Measurements from ENCODE around the gene DYRK1B. TPM values are rescaled to one million over a fixed set of nuclear protein-coding genes. Genes with fewer than 3 reads are reported as not detected.
A peak's percentile ranks its signal among the peaks of the same experiment; 100 is the strongest.

The DYRK1B gene
- total RNA-seq, 1 donor from 2014 or later = 34.7 TPM

DNA sequence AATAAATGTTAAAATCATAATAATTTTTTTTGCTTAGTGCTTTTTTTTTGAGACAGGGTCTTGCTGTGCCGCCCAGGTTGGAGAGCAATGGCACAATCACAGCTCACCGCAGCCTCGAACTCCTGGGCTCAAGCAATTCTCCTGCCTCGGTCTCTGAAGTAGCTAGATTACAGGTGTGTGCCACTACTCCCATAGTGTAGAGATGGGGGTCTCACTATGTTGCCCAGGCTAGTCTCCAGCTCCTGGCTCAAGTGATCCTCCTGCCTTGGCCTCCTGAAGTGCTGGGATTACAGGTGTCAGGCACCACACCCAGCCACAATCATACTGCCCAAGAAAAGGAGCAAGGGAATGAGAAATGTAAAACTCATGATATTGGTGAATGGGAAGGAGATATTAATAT is 7.1 kb upstream of the DYRK1B start:
- DNase-seq (ENCODE audit: low spot score in 2 of 2) = no peak
- Histone ChIP-seq H3K9me3 (no peaks in the 10 kb centered on the region), H3K36me3 (peaks cover 35 to 42% of the 10 kb centered on the region in 2 donors), H3K4me1 (peaks cover 9 to 23% of the 10 kb centered on the region in 2 donors), H3K27ac (peak overlapping the region; percentile 57 to 78), H3K27me3 (no peaks in the 10 kb centered on the region), H3K4me3 (no peak overlapping the region)
- intact Hi-C loops (cut with DNase I) = loop anchor here (5.0 to 10.0 kb wide), 4 partner anchors 289 to 1424 kb away; partner anchors contain the start of genes AKT2, CCNP and HNRNPUL1
- TF ChIP-seq, protein P1, sequence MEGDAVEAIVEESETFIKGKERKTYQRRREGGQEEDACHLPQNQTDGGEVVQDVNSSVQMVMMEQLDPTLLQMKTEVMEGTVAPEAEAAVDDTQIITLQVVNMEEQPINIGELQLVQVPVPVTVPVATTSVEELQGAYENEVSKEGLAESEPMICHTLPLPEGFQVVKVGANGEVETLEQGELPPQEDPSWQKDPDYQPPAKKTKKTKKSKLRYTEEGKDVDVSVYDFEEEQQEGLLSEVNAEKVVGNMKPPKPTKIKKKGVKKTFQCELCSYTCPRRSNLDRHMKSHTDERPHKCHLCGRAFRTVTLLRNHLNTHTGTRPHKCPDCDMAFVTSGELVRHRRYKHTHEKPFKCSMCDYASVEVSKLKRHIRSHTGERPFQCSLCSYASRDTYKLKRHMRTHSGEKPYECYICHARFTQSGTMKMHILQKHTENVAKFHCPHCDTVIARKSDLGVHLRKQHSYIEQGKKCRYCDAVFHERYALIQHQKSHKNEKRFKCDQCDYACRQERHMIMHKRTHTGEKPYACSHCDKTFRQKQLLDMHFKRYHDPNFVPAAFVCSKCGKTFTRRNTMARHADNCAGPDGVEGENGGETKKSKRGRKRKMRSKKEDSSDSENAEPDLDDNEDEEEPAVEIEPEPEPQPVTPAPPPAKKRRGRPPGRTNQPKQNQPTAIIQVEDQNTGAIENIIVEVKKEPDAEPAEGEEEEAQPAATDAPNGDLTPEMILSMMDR (IDR thresholded peaks at IDR 0.05) = no peak

DNA sequence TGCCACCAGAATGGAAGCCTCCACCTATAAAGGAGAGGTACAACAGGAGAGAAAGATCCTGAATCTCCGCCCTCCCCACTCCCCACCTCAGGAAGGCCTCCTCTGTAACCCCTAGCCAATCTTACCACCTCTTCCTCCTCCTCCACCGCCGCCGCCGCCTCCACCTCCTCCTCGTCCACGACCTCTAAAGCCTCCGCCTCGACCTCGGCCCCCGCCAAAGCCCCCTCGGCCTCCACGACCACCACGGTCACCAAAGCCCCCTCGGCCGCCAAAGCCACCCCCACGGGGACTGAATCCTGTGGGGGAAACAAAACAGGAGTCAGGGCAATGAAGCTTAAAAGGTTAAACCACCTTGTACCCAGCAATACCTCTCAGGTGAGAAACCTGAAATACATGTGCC is 6.5 kb upstream of the DYRK1B start:
- H3K27ac ChIP-seq = no peak overlapping the region
- DNase-seq (ENCODE audit: low spot score in 2 of 2) = no peak
- intact Hi-C loops (cut with DNase I) = loop anchor here (5.0 to 10.0 kb wide), 4 partner anchors 288 to 1424 kb away; partner anchors contain the start of genes AKT2, CCNP and HNRNPUL1
- H3K36me3 ChIP-seq = peaks cover 35 to 47% of the 10 kb centered on the region in 2 donors
- H3K4me1 ChIP-seq = peaks cover 8 to 23% of the 10 kb centered on the region in 2 donors
- H3K9me3 ChIP-seq = no peaks in the 10 kb centered on the region
- no peak overlapping the region for H3K4me3 ChIP-seq
- TF ChIP-seq, protein P1 (IDR thresholded peaks at IDR 0.05) = no peak
- no peaks in the 10 kb centered on the region for H3K27me3 ChIP-seq

DNA sequence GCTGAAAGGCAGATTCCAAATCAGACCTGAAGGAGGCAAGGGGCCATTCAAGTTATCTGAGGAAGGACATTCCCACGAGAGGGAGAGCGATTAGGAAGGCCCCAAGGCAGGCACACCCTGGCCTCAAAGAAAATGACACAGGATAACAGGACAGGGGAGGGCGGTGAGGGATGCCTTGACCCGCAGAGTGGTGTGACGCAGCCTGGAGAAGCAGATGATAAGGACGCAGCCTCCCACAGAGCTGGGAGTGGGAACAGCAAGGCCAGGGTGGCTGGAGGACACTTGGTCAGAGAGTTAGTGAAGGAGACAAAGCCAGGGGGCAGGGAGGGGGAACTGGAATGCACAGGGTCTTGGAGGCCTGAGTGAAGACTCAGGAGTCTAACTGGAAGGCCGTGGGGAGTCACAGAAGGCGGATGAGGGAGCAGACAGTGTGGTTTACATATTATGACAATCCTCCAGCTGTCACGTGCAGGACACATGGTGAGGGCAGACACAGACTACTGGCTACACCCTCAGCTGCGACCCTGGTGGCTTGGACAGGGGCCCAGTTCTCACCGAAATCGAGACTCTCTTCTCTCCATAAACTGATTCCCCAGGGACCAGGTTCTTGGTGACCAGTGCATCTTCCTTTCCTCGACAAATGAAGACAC is 5.8 kb upstream of the DYRK1B start:
- no peaks in the 10 kb centered on the region for H3K27me3 ChIP-seq
- peaks cover 3 to 17% of the 10 kb centered on the region in 2 donors for H3K4me1 ChIP-seq
- TF ChIP-seq, protein P1 (IDR thresholded peaks at IDR 0.05) = no peak
- H3K36me3 ChIP-seq = peaks cover 39 to 54% of the 10 kb centered on the region in 2 donors
- intact Hi-C loops (cut with DNase I) = loop anchor here (5.0 to 10.0 kb wide), 7 partner anchors 288 to 1425 kb away; partner anchors contain the start of genes AKT2, BLVRB, CCNP and HNRNPUL1
- DNase-seq (ENCODE audit: low spot score in 2 of 2) = no peak
- no peak overlapping the region for H3K27ac ChIP-seq
- no peak overlapping the region for H3K4me3 ChIP-seq
- no peaks in the 10 kb centered on the region for H3K9me3 ChIP-seq

- H3K4me3 ChIP-seq = no peak overlapping the region
- H3K27ac ChIP-seq = no peak overlapping the region
- H3K9me3 ChIP-seq = no peaks in the 10 kb centered on the region
- intact Hi-C loops (cut with DNase I) = loop anchor here (10.0 kb wide), 3 partner anchors 494 to 714 kb away; partner anchors contain the start of genes BLVRB, PAK4, SAMD4B and SPTBN4
- H3K36me3 ChIP-seq = peaks cover 39 to 59% of the 10 kb centered on the region in 2 donors
- H3K4me1 ChIP-seq = peaks cover 0 to 9% of the 10 kb centered on the region in 2 donors
- no peak for DNase-seq (ENCODE audit: low spot score in 2 of 2)
- H3K27me3 ChIP-seq = no peaks in the 10 kb centered on the region
- TF ChIP-seq, protein P1 (IDR thresholded peaks at IDR 0.05) = no peak
These were observed 4.6 kb upstream of the DYRK1B start for GRCh38 chr19:39838569-39838968.

DNA sequence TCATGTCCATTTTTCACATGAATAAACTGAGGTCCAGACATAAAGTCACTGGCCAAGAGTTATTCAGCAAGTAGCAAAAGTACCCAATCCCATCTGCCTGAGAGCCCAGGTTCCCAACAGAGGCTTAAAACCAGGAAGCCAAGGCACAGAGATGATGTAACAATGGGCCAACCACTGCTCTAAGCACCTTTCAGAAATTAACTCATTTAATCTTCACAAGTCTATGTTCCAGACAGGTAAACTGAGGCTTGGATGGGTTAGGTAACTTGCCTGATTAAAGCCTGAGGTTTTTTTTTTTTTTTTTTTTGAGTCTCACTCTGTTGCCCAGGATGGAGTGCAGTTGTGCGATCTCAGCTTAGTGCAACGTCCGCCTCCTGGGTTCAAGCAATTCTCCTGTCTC is 4.0 kb upstream of the DYRK1B start:
- H3K36me3 ChIP-seq = peaks cover 39 to 59% of the 10 kb centered on the region in 2 donors
- DNase-seq (ENCODE audit: low spot score in 2 of 2) = no peak
- no peaks in the 10 kb centered on the region for H3K27me3 ChIP-seq
- TF ChIP-seq, protein P1 (IDR thresholded peaks at IDR 0.05) = no peak
- intact Hi-C loops (cut with DNase I) = loop anchor here (10.0 kb wide), 3 partner anchors 493 to 713 kb away; partner anchors contain the start of genes BLVRB, PAK4, SAMD4B and SPTBN4
- no peak overlapping the region for H3K27ac ChIP-seq
- no peak overlapping the region for H3K4me3 ChIP-seq
- H3K9me3 ChIP-seq = no peaks in the 10 kb centered on the region
- peaks cover 0 to 9% of the 10 kb centered on the region in 2 donors for H3K4me1 ChIP-seq
